HS-27A (cell line): ENCODE measurements around the gene ZYX.
A peak's percentile ranks its signal among the peaks of the same experiment; 100 is the strongest.

Experiments used
- DNase-seq: peaks from one replicate; pipeline ENCODE4 v3.0.0-alpha.2; 2012; ENCODE audit warnings: low read depth, missing footprints

The ZYX gene, protein sequence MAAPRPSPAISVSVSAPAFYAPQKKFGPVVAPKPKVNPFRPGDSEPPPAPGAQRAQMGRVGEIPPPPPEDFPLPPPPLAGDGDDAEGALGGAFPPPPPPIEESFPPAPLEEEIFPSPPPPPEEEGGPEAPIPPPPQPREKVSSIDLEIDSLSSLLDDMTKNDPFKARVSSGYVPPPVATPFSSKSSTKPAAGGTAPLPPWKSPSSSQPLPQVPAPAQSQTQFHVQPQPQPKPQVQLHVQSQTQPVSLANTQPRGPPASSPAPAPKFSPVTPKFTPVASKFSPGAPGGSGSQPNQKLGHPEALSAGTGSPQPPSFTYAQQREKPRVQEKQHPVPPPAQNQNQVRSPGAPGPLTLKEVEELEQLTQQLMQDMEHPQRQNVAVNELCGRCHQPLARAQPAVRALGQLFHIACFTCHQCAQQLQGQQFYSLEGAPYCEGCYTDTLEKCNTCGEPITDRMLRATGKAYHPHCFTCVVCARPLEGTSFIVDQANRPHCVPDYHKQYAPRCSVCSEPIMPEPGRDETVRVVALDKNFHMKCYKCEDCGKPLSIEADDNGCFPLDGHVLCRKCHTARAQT

DNA sequence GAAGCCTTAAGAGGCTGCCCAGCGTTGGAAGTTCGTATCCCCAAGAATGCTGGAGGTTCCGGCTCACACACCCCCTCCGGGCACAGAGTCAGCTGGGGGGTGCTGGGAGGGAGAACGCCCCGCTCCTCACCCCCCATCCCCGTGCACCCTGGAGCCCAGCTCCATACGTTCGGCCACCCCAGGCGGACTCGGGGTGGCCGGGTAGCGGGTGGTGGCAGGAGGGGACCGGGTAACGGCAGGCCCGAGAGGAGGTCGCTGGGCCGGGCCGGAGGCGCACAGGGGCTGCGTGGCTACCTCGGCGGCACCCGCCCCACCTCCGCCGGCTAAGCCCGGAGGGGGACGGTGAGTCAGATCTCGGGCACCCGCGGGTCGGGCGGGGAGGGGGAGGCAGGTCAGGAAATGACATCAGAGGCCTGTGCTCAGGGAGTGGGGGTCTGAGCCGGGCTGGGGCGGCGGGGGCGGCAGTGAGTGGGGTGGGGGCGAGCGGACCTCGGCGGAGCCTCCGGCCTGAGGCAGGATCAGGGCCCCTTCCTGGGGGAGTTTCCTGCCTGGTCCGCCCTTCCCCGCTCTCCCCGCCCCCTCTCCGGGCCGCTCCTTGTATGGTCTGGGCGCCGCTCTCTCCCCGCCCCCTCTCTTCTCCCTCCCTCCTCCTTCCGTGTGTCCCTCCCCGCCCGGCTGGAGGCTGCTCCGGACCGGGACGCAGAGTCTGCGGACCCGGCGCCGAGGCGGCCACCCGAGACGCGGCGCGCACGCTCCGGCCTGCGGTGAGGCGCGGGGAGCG, at the start of gene ZYX:
Gene ZYX (plus strand): TSS at position 700 of the 781 bp plus-strand sequence. CDS start 227 bp downstream, outside the sequence.
- DNase-seq = peak; percentile 55

DNA sequence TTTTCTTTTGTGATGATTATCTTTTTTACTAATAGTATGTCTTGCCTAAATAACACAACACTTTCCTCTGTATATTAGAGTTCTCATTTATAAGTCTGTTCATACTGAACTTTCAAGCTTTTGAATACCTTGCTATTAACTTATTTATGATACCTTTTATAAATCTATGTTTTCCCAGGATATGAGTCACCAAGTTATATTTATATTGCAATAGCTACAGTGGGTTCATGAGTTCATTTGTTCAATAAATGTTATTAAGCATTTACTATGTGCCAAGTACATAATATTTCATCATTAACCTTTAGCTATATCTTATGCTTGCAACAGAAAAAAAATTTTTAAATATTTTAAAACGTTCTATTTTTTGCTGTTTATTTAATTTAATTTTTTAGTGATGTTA, 46.9 kb upstream of the ZYX start:
- DNase-seq = no peak

DNA sequence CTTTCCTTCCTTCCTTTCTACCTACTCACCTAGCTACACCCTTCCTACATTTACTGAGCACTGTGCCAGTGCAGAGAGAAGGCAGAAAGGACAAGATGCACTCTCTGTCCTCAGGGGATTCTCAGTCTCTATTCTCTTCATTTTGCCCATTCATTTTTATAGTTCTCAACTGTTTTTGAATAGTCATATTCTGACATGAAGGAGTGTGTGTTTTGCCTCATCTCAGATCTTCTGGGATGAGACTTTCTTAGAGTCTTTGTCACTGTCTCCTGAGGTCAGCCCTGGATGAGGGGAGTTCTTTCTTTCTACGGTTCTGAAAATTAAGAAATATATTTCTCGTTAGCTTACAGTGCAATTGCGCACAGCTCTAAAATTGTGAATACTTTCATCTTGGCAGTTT, 43.9 kb upstream of the ZYX start:
- no peak for DNase-seq

DNA sequence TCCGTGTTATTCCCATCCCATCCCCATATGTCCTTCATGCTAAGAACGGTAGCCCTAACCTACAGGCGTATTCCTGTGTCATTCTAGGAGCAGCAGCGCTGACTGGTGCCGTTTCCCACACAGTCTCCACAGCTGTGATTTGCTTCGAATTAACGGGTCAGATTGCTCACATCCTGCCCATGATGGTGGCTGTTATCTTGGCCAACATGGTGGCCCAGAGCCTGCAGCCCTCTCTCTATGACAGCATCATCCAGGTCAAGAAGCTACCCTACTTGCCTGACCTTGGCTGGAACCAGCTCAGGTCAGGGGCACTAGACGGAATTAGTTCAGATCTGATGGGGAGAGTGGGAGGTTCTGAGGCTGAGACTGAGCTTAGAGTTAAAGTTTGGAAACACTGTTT, 39.3 kb upstream of the ZYX start:
- DNase-seq = no peak

DNA sequence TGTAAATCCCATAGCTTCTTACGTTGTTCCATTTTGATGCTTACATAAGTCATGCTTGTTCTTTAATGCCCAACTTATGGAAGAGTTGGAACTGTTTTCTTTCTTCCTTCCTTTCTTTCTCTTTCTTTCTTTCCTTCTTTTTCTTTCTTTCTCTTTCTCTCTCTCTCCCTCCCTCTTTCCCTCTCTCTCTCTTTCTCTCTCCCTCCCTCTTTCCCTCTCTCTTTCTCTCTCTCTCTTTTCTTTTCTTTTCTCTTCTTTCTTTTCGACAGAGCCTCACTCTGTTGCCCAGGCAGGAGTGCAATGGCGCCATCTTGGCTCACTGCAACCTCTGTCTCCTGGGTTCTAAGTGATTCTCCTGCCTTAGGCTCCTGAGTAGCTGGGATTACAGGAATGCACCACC, 37.5 kb upstream of the ZYX start:
- DNase-seq = no peak

DNA sequence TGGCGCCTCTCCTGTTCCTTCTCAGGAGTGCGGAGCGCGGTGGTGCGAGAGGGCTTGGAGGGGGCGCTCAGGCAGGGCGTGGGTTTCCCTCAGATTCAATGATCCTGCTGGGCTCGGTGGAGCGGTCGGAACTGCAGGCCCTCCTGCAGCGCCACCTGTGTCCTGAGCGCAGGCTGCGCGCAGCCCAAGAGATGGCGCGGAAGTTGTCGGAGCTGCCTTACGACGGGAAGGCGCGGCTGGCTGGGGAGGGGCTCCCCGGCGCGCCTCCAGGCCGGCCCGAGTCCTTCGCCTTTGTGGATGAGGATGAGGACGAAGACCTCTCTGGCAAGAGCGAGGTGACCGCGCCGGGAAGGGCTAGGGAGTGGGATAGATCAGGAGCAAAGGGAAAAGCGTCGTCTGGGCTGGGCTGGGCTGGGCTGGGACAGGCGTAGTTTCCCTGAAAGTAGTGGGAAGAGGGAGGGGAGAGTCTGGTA, 35.7 kb upstream of the ZYX start:
- DNase-seq = no peak

DNA sequence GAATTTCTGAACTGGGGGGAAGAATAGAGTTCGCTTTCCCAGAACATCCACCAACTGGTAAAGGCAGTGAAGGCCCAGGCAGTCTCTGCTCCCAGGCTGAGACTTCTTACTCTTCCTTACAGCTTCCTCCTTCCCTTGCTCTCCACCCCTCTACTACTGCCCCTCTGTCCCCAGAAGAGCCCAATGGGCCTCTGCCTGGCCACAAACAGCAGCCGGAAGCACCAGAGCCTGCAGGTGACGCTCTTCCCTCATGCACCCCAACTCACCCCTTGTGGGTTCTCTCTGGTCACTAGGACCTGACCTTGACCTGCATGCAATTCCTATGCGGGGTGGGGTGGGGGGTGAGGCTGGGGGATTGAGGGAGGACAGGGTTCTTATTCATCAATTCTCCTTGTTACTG, 35.1 kb upstream of the ZYX start:
- DNase-seq = no peak

DNA sequence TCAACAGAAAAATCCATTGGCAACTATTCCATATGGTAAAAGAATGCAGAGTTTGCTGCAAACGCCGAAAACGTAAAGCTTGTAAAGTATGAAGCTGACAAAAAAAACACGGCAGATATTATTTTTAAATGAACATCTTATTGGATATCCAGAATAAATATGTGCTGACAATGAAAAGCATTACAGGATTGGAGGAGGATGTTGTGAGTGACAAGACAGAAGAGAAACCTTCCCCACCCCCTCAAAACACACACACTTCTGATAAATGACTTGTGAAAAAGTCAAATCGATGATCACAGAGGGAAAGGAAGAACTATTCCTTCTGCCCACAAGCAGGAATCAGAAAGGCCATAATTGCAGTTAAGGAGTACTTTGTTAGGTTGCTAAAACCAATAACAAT, 33.2 kb upstream of the ZYX start:
- DNase-seq = no peak

DNA sequence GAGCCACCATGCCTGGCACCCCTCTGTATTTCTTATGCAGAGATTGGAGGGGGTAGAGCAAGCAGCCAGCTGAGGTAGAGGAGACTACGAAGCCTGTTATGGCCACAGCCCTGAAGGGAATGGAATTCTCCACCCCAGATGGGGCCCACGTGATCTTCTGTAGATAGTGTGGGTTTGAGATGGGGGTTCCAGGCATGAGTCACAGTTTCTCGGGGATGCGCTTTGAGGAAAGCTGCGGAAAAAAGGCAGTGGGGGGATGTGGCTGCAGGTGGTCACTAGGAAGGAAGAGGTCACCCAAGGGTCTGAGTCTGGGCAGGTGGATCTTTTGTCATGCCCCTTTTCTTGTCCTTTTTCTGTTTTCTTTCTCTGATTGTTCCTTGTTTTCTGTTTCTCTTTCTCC, 30.1 kb upstream of the ZYX start:
- DNase-seq = no peak

DNA sequence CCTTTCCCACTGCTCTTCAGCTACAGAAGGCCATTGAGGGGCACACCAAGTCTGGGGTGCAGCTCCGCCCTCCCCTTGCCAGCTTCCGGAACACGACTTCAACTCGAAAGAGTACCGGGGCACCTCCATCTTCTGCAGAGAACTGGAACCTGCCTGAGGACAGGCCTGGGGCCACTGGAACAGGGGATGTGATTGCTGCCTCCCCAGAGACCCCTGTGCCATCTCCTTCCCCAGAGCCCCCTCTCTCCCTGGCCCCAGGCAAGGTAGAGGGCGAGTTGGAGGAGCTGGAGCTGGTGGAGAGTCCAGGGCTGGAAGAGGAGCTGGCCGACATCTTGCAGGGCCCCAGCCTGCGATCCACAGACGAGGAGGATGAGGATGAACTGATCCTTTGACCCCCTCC, 29.6 kb upstream of the ZYX start:
- no peak for DNase-seq

DNA sequence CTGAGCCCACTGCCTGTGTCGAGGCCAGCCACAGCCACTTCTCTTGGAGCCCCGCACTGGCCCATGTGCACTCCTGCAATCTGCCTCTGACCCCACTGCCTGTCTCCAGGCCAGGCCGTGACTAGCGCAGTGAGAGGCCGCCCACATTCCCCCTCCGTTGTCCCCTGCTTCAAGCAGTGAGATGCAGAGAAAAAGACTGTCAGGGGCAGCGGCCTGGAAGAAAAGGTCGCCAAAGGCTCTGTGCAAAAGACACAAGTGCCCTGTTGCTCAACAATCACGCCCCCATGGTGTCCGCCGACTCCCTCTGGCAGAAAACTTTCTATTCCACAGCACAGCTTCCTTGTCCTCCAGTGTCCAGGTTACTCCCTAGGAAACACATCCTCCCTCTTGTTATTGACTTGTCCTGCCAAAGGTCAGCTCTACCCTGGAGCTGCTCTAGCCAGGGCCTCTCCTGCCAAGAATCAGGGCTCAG, 28.6 kb upstream of the ZYX start:
- DNase-seq = no peak

DNA sequence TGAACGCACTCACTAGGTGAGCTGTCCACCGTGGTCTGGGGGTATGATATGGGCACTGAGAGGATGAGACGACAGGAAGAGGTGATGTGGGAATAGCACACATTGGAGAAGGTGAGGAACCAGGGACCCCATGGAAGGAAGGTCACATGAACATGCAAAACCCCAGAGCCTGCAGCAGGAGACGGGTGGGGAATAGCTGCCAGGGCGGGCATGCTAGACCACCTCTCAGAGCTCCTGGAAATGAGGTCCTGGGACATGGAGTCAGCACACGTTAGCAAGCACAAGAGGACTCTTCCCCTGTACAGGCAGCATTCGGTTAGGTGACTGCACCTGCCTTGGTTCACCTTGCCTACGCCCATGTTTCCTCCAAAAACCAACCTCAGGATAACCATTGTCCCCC, 26.8 kb upstream of the ZYX start:
- no peak for DNase-seq

DNA sequence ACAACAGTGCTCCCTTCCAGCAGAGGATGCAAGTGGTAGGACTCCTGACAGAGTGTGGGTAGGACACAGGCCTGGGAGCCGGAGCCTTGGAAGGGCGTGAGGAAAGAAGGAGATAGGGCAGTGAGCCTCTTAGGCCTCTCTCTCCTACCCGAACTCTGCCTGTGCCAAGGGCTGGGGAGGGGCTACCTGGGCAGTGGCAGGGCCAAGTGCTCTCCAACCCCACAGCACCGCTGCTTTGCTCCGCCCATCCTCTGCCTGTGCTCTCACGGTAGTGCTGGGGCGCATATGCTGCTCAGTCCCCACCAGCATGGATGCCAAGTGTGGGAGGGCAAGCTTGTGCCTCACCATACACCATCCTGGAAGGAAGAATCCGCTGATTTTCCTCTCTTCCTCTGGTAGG, 26.2 kb upstream of the ZYX start:
- DNase-seq = no peak

DNA sequence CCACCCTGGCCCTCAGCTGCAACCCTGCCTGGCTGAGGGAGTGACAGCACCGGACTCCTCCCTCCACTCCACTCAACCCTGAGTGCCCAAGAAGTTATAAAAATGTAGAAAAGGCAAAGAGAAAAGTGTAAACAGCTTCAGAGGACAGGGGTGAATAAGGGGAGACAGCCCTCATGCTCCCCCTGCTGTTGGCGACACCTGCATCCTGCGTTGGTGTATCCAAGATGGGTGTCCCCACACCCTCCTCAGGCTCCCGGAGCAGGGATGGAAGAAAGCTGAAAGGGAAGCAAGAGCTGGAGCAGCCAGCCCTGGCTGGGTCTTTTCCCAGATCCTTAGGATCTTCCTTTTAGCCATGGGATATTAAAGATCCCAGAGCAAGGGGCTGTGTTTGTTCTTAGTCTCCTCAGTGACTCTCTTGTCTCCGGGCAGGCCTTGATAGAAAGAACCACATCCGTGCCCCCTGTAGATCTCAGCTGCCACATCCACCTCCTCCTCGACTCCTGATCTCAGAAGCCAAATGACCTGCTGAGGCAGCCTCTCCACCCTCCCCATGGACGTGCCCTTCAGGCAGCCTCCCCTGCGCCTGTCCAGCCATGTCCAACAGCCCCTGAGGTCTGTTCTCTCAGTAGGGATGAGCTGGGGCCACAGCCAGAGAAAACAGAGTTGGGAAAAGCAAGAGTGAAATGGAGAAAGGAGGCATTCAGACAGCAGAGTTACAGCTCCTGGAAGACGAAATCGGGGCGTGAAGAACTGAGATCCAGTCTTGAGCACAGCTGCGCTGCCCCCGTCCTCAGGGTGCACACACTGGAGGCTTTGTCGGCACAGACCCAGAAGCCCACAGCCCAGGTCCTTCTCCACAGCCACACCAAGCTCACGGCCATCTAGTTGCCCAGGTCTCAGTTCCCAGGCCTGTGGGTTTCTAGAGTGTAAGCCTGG, 25.4 kb upstream of the ZYX start:
- DNase-seq = no peak

DNA sequence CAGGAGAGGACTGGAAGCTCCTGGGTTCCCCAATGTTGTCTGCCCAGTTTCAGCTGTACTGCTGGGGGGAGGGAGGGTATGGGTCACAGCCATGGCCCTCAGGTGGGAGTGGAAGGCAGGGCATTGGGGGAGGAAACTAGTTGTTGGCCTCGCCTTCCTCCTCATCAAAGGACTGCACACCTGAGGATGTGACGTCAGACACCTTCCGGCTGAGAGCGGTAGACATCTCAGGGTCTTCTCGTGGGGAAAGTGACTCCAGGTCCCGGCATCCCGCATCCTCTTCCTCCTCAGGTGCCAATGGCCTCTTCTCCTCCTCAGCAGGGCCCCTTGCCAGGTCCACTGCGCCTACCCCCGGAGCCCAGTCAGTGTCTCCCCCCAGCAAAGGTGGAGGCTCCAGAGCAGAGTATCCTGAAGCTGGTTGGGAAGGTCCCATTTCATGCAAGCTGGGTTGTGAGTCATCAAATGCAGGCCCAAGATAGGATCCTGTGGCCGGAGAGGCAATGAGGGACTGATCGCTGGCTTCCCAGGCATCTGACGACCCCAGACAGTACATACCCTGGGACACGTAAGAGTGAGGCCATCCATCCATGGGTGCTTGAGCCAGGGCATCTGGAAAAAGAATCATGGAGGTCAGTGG, 24.6 kb upstream of the ZYX start:
- no peak for DNase-seq

DNA sequence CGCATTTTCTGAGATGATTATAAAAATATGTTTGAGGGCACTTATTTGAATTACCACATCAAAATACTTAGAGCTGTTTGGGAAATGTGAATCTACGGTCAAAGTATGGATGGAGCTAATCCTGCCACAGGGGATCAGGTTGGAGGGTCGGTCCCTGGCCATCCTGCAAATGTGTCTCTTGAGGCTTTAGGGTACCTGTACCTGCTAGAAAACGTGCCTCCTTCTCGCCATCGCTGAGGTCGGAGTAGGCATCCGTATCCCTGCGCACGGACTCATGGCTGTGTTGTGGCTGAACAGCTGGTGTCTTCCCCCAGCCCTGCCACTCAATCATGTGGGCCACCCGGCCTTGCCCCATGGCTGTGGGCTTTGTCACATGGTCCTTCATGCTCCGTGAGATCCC, 22.5 kb upstream of the ZYX start:
- DNase-seq = no peak

DNA sequence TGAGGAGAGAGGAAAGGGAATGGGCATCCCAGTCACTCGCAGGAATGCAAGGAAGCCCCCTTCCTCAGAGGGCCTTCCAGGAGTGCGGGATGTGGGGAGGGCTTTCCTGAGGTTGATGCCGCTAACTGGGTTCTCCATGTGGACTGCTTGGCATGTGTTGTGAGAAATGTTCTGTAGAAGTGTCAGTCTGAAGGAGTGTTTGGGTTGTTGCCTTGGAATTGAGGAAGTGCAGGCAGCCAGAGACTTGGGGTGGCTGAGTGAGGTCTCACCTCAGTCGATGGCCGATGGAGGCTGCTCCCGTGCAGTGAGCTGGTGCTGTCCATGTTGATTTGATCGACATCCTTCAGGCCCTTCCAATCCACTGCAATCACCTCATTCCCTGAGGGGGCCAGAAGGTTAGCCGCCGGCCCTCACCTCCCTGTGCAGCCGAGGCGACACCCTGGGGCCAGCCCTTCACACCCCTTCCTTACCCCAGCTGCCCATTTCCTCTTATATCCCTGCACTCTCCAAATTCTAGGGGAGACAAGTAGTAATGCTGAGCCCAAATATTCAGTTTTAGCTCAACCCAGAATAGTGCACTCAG, 21.3 kb upstream of the ZYX start:
- no peak for DNase-seq

DNA sequence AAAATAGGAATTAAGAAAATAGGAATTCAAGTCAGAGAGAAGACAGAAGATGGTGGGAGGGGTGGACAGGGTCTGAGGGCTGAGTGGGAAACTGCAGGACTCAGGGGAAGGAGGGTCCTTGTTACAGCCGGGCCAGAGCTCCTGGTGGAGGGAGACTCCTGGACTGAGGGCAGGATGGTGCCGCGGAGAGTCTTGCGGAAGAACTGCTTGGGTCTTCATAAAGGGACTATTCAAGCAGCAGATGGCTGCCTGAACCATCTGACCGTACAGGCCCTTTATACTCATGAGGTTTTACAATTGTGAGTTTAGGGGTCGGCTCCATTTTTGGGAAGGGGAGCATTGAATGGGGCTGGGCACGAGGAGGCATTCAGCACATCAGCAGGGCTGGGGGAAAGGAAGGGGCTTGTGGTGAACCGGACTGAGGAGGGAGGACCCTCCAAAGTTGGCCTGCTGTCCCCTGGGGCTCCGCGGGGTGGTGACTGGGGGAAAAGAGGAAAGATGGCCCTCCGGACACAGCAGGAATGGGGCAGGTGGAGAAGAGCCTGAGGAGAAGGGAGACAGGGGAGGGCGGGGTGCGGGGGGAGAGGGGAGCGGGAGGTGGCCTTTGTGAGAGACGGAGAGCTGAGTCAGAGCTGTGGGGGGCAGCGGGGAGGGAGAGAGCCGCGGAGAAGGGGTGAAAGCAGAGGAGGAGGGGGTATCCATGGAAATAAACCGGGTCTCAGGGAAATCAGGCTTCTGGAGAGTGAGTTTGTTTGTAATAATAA, 20.2 kb upstream of the ZYX start:
- no peak for DNase-seq

DNA sequence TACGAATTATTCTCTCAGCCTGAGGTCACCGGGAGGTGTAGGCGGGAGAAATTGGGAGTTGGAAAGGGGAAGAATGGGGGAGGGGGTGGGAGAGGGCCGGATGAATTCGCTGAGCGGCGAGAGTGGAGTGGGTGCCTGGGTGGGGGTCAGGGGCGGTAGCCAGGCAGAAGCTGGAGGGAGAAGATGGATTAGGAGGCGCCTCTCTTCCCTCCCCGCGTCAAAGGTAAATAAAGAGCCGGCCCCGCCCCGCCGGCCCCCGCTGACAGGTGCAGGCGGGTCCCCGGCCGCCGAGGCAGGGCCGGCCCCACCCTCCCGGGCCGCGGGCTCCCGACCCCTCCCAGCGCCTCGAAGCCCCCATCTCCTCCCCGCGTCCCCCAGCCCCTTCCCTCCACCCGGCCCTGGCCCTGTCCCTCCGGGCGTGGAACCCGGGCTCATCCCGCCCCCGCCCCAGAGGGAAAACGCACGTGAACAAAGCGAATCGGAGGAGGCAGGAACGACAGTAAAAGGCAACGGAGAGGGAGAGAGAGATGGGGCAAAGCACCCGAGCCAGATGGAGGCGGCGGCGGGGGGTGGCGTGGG, 19.5 kb upstream of the ZYX start:
- no peak for DNase-seq
